CD14-positive monocyte (primary cell): Measurements from ENCODE around the gene ERCC6L2. TPM values are rescaled to one million over a fixed set of nuclear protein-coding genes. Genes with fewer than 3 reads are reported as not detected.

Experiments
- DNase-seq, 3 donors: peaks; one replicate each; pipeline ENCODE4 v3.0.0-alpha.2; 2011 to 2022
- H2AFZ ChIP-seq: 2 replicates; pipeline ENCODE4 v1.6.0; 2012; ENCODE audit warnings: mild to moderate bottlenecking, low read depth, low read length, inconsistent platforms; ENCODE audit not compliant: insufficient read depth, poor library complexity, severe bottlenecking
- H3K27ac ChIP-seq, 2 donors: 1 replicate in 1 of 2; 2 replicates in 1 of 2; pipeline ENCODE4 v1.5.1; 2012 to 2013; ENCODE audit warnings: low read length in 2 of 2, control low read depth in 1 of 2, inconsistent platforms in 1 of 2, low read depth in 1 of 2, mild to moderate bottlenecking in 1 of 2
- H3K27me3 ChIP-seq, 2 donors: one replicate each; pipeline versions ENCODE4 v1.6.0 to v1.6.1; 2011 to 2013; ENCODE audit warnings: low read length in 2 of 2; ENCODE audit not compliant: control insufficient read depth in 2 of 2, insufficient read depth in 2 of 2
- H3K36me3 ChIP-seq, 2 donors: replicated peaks in 1 of 2; 1 replicate in 1 of 2; 2 replicates in 1 of 2; pipeline versions ENCODE4 v1.5.1 to v1.6.1; 2012 to 2013; ENCODE audit warnings: low read length in 2 of 2, control low read depth in 1 of 2, inconsistent platforms in 1 of 2, mild to moderate bottlenecking in 1 of 2; ENCODE audit not compliant: insufficient read depth in 2 of 2, control insufficient read depth in 1 of 2
- H3K4me1 ChIP-seq, 2 donors: 1 replicate in 1 of 2; 2 replicates in 1 of 2; pipeline versions ENCODE4 v1.5.1 to v1.6.1; 2012 to 2013; ENCODE audit warnings: low read length in 2 of 2, control low read depth in 1 of 2, inconsistent platforms in 1 of 2, mild to moderate bottlenecking in 1 of 2, moderate library complexity in 1 of 2; ENCODE audit not compliant: insufficient read depth in 2 of 2, control insufficient read depth in 1 of 2
- H3K4me2 ChIP-seq: replicated peaks from 2 replicates; pipeline ENCODE3; 2012; ENCODE audit warnings: low read length, moderate library complexity, mild to moderate bottlenecking; ENCODE audit not compliant: poor library complexity, severe bottlenecking; ENCODE audit errors: extremely low read depth
- H3K4me3 ChIP-seq, 3 experiments: fragments of 200-600 bp in 1 of 3; sonication (generic) in 1 of 3; replicated peaks in 1 of 3; 1 replicate in 2 of 3; 2 replicates in 1 of 3; pipeline ENCODE4 v1.5.1; 2011 to 2013; ENCODE audit warnings: low read length in 3 of 3, mild to moderate bottlenecking in 3 of 3, control low read depth in 2 of 3, low read depth in 2 of 3, inconsistent platforms in 1 of 3, moderate library complexity in 1 of 3
- H3K79me2 ChIP-seq: 2 replicates; pipeline ENCODE4 v1.6.0; 2012; ENCODE audit warnings: mild to moderate bottlenecking, control low read depth, inconsistent platforms, low read length, moderate library complexity; ENCODE audit not compliant: insufficient read depth
- H3K9ac ChIP-seq: 2 replicates; pipeline ENCODE4 v1.6.0; 2017; ENCODE audit warnings: low read length, mild to moderate bottlenecking; ENCODE audit not compliant: insufficient read depth, poor library complexity, severe bottlenecking
- H3K9me3 ChIP-seq, 2 donors: replicated peaks in 1 of 2; 1 replicate in 1 of 2; 2 replicates in 1 of 2; pipeline versions ENCODE4 v1.5.1 to v1.6.1; 2012 to 2013; ENCODE audit warnings: low read length in 2 of 2, control low read depth in 1 of 2; ENCODE audit not compliant: control insufficient read depth in 1 of 2, insufficient read depth in 1 of 2
- H4K20me1 ChIP-seq: 2 replicates; pipeline ENCODE4 v1.6.0; 2012; ENCODE audit warnings: mild to moderate bottlenecking, low read length, control low read depth, moderate library complexity; ENCODE audit not compliant: insufficient read depth
- H3K27ac Mint-ChIP-seq, 7 donors: one replicate each; pipeline ENCODE4 v1.8.0; 2020; ENCODE audit warnings: mild to moderate bottlenecking in 7 of 7, mixed read lengths in 7 of 7, moderate library complexity in 6 of 7, inconsistent platforms in 2 of 7
- H3K27me3 Mint-ChIP-seq, 3 donors: one replicate each; pipeline ENCODE4 v1.8.0; 2021 to 2022; ENCODE audit warnings: low read depth in 3 of 3, mild to moderate bottlenecking in 3 of 3, mixed read lengths in 3 of 3, moderate library complexity in 3 of 3, inconsistent platforms in 1 of 3
- H3K36me3 Mint-ChIP-seq, 2 donors: one replicate each; pipeline ENCODE4 v1.8.0; 2020; ENCODE audit warnings: mixed read lengths in 2 of 2, inconsistent platforms in 1 of 2, mild to moderate bottlenecking in 1 of 2
- H3K4me1 Mint-ChIP-seq: one replicate; pipeline ENCODE4 v1.8.0; 2020; ENCODE audit warnings: mild to moderate bottlenecking, mixed read lengths
- H3K4me3 Mint-ChIP-seq, 2 donors: one replicate each; pipeline ENCODE4 v1.8.0; 2020; ENCODE audit warnings: mild to moderate bottlenecking in 2 of 2, mixed read lengths in 2 of 2, moderate library complexity in 1 of 2
- H3K9me3 Mint-ChIP-seq, 7 donors: one replicate each; pipeline ENCODE4 v1.8.0; 2020 to 2022; ENCODE audit warnings: mixed read lengths in 7 of 7, mild to moderate bottlenecking in 6 of 7, moderate library complexity in 6 of 7, inconsistent platforms in 2 of 7
- WGBS: methylation state at CpG from one replicate; pipeline ENCODE4 v1.1.5; 2013; ENCODE audit warnings: missing lambda C conversion rate; ENCODE audit not compliant: insufficient coverage; 5-methylcytosine and 5-hydroxymethylcytosine counted together
- intact Hi-C, 2 donors: fragments of 100-400 bp; cut with micrococcal nuclease; formaldehyde crosslinking; loops; one replicate each; pipeline versions ENCODE4 v1.15.0 to v1.15.1; 2023
- polyA minus RNA-seq: library from RNA; depleted of rRNA, polyadenylated mRNA; stranded (reverse); fragments of >200 nt; gene quantifications from 2 replicates; pipeline ENCODE4 v1.2.3, GENCODE V29; 2012
- polyA plus RNA-seq, 3 donors: library from polyadenylated mRNA; depleted of rRNA in 1 of 3; unstranded in 2 of 3; stranded (reverse) in 1 of 3; fragments of 300-500 nt in 2 of 3; fragments of >200 nt in 1 of 3; fragmentation: Illumina TruSeq in 2 of 3; gene quantifications; 1 replicate in 2 of 3; 2 replicates in 1 of 3; pipeline ENCODE4 v1.2.3, GENCODE V29; 2012 to 2021
- total RNA-seq, 12 experiments: library from RNA in 1 of 12; stranded (reverse) in 1 of 12; fragments of 120-200 nt in 1 of 12; gene quantifications; one replicate each; pipeline ENCODE4 v1.2.4 and lab custom pipeline; 2013 to 2026; ENCODE audit warnings: mixed read lengths in 6 of 12, inconsistent platforms in 1 of 12
- TF ChIP-seq, protein P1 (sequence below): fragments of 200-600 bp; IDR thresholded peaks from one replicate; pipeline ENCODE4 v1.8.0; 2022; ENCODE audit warnings: antibody characterized with exemption, mild to moderate bottlenecking

ERCC6L2 gene, protein sequence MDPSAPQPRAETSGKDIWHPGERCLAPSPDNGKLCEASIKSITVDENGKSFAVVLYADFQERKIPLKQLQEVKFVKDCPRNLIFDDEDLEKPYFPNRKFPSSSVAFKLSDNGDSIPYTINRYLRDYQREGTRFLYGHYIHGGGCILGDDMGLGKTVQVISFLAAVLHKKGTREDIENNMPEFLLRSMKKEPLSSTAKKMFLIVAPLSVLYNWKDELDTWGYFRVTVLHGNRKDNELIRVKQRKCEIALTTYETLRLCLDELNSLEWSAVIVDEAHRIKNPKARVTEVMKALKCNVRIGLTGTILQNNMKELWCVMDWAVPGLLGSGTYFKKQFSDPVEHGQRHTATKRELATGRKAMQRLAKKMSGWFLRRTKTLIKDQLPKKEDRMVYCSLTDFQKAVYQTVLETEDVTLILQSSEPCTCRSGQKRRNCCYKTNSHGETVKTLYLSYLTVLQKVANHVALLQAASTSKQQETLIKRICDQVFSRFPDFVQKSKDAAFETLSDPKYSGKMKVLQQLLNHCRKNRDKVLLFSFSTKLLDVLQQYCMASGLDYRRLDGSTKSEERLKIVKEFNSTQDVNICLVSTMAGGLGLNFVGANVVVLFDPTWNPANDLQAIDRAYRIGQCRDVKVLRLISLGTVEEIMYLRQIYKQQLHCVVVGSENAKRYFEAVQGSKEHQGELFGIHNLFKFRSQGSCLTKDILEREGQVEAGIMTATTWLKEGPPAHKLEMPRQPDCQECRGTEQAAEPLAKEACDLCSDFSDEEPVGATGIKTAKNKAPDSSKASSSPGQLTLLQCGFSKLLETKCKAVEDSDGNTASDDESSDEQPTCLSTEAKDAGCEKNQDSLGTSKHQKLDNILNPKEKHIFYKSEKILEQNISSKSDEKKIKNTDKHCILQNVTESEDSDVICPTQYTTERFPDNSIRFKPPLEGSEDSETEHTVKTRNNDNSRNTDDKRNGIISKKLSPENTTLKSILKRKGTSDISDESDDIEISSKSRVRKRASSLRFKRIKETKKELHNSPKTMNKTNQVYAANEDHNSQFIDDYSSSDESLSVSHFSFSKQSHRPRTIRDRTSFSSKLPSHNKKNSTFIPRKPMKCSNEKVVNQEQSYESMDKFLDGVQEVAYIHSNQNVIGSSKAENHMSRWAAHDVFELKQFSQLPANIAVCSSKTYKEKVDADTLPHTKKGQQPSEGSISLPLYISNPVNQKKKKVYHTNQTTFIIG (N-terminal part only)
- total RNA-seq (2013), result 40.5 TPM
- polyA plus RNA-seq, result 10 to 100 TPM in 1 of 3 donors, 1 to 10 TPM in 2; 7.1 to 18.9 (median 7.2) TPM
- 16.9 and 23.2 TPM in 2 replicates for polyA minus RNA-seq
- total RNA-seq (lab: John Stamatoyannopoulos, UW), result 22.7 to 63.3 (median 53.3) reads per million in 11 experiments

DNA sequence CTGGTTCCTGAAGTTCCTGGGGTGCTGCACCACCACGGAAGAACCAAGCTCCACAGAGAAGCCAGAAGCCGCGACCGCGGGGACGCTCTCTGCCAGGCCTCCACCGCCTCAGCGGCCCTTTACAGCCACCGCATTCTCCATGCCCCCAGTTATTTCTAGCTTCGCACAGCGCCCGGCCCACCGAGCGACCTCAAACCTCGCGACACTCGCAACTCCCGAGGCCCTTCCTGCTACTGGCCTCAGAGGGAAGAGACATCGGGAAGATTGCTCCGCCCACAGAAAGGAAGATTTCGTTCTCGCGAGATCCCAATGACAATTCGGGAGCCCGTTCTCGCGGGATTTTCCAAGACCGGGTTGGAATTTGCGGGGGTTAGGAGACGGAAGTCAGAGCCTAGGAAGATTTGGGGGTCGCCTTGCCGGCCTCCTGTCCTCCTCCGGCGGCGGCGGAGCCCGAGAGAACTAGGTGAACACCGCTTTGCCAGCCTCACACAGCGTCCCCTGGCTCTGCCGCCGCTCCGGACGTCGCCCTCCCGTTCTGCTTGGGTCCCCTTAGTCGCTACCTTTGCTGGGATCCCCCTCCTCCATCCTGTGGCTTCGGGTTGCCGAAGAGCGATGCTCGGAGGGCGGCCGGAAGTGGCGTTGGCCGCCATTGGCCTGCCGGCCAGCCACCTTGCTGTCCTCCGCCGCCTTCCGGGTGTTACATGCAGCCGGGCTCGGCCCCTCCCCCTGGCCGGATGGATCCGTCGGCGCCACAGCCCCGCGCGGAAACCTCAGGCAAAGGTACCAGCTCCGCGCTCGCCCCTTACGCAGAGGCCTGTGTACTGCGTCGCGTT lies at the start of gene ERCC6L2:
Gene ERCC6L2, plus strand, starts transcription at position 387 of the 833 bp plus-strand sequence. Its CDS starts 348 bp downstream, at position 735.
- Histone ChIP-seq H3K36me3 (peaks cover 0 to 13% of the 10 kb centered on the region in 2 donors), H3K4me1 (peaks cover 6 to 9% of the 10 kb centered on the region in 2 donors), H3K4me2 (peak within 1 kb of the TSS; percentile 84), H4K20me1 (peaks cover 8% of the 10 kb centered on the region), H3K27me3 (no peaks in the 10 kb centered on the region), H2AFZ (no peak within 1 kb of the TSS), H3K27ac (peak within 1 kb of the TSS; percentile 99), H3K4me3 (peak within 1 kb of the TSS in 2 of 3 experiments; percentile 89 to 98), H3K9ac (peak within 1 kb of the TSS; percentile 100), H3K9me3 (no peaks in the 10 kb centered on the region), H3K79me2 (peaks cover 23% of the 10 kb centered on the region)
- peak within 1 kb of the TSS in 6 of 7 donors; percentile 99 to 100 (median 100) for H3K27ac Mint-ChIP-seq
- WGBS, result under 1% methylated on average over 73 of the region's 74 CpGs
- DNase-seq, result peak; percentile 94 to 96 (median 95)
- peaks cover 19 to 25% of the 10 kb centered on the region in 2 donors for H3K36me3 Mint-ChIP-seq
- H3K4me3 Mint-ChIP-seq, result peak within 1 kb of the TSS in 1 of 2 donors; percentile 96
- peaks cover 3 to 24% (median 7%) of the 10 kb centered on the region in 7 donors for H3K9me3 Mint-ChIP-seq
- no peaks in the 10 kb centered on the region for H3K27me3 Mint-ChIP-seq
- intact Hi-C loops, result loop anchor here in 1 of 2 donors (5.0 to 10.0 kb wide), 3 partner anchors 267 to 1611 kb away; partner anchors contain the start of gene ZNF367
- TF ChIP-seq, protein P1, sequence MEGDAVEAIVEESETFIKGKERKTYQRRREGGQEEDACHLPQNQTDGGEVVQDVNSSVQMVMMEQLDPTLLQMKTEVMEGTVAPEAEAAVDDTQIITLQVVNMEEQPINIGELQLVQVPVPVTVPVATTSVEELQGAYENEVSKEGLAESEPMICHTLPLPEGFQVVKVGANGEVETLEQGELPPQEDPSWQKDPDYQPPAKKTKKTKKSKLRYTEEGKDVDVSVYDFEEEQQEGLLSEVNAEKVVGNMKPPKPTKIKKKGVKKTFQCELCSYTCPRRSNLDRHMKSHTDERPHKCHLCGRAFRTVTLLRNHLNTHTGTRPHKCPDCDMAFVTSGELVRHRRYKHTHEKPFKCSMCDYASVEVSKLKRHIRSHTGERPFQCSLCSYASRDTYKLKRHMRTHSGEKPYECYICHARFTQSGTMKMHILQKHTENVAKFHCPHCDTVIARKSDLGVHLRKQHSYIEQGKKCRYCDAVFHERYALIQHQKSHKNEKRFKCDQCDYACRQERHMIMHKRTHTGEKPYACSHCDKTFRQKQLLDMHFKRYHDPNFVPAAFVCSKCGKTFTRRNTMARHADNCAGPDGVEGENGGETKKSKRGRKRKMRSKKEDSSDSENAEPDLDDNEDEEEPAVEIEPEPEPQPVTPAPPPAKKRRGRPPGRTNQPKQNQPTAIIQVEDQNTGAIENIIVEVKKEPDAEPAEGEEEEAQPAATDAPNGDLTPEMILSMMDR, result no peak
- peaks cover 12% of the 10 kb centered on the region for H3K4me1 Mint-ChIP-seq
